Endothelial cell of umbilical vein (primary cell): ENCODE data around the gene UNC50. TPM values are rescaled to one million over a fixed set of nuclear protein-coding genes. Genes with fewer than 3 reads are reported as not detected.

Experiments used
- BruUV-seq: library from RNA; stranded (reverse); fragments of 400-500 nt; replicated peaks from 2 replicates; lab custom pipeline; 2021; lab: Mats Ljungman, UMichigan
- CTCF ChIA-PET: fragments of 300-600, 350-600 bp; sonication (Branson Sonifier 250); formaldehyde crosslinking; loops from one replicate; lab custom pipeline; 2021; ENCODE audit warnings: antibody characterized with exemption, inconsistent platforms; lab: Charles Lee
- POLR2A ChIA-PET: fragments of 300-600, 350-600 bp; sonication (Branson Sonifier 250); formaldehyde crosslinking; loops from one replicate; lab custom pipeline; 2021; ENCODE audit warnings: antibody characterized with exemption, inconsistent platforms; lab: Charles Lee
- DNase-seq: peaks from one replicate; pipeline ENCODE4 v3.0.0-alpha.2; 2011; ENCODE audit warnings: low read depth, low spot score
- FAIRE-seq: peaks from 2 replicates; lab custom pipeline; 2011; peaks lifted over from hg19 to GRCh38; lab: Jason Lieb, UNC
- H2AFZ ChIP-seq: 2 replicates; pipeline ENCODE4 v1.6.0; 2012; ENCODE audit warnings: low read depth, low read length, control low read depth, inconsistent platforms
- H3K27ac ChIP-seq: 2 replicates; pipeline ENCODE4 v1.5.1; 2011; ENCODE audit warnings: low read depth, mild to moderate bottlenecking, control low read depth, low read length, moderate library complexity; ENCODE audit not compliant: insufficient read depth
- H3K27me3 ChIP-seq, 2 experiments: 2 replicates each; pipeline versions ENCODE4 v1.6.0 to v1.6.1; 2011; ENCODE audit warnings: low read length in 2 of 2, mixed read lengths in 1 of 2; ENCODE audit not compliant: control insufficient read depth in 2 of 2, insufficient read depth in 2 of 2
- H3K36me3 ChIP-seq, 2 experiments: 2 replicates in 1 of 2; 3 replicates in 1 of 2; pipeline ENCODE4 v1.5.1; 2011; ENCODE audit warnings: low read length in 2 of 2, mild to moderate bottlenecking in 1 of 2, moderate library complexity in 1 of 2; ENCODE audit not compliant: control insufficient read depth in 2 of 2, insufficient read depth in 2 of 2; ENCODE audit errors: extremely low read depth in 1 of 2
- H3K4me1 ChIP-seq: 3 replicates; pipeline ENCODE4 v1.5.1; 2011; ENCODE audit warnings: mild to moderate bottlenecking, low read length; ENCODE audit not compliant: control insufficient read depth, insufficient read depth; ENCODE audit errors: extremely low read depth
- H3K4me2 ChIP-seq: 2 replicates; pipeline ENCODE4 v1.6.1; 2011; ENCODE audit warnings: low read length, control low read depth, mixed read lengths; ENCODE audit not compliant: insufficient read depth
- H3K4me3 ChIP-seq, 3 experiments: fragments of 200-600 bp in 1 of 3; sonication (generic), shearing (Covaris generic) in 1 of 3; replicated peaks in 1 of 3; 2 replicates each; pipeline ENCODE4 v1.5.1; 2011 to 2016; ENCODE audit warnings: control low read depth in 3 of 3, low read length in 3 of 3, mild to moderate bottlenecking in 2 of 3, inconsistent platforms in 1 of 3, low read depth in 1 of 3, moderate library complexity in 1 of 3; ENCODE audit not compliant: insufficient read depth in 1 of 3
- H3K79me2 ChIP-seq: 2 replicates; pipeline ENCODE4 v1.6.0; 2012; ENCODE audit warnings: low read length, inconsistent platforms; ENCODE audit not compliant: control insufficient read depth, insufficient read depth
- H3K9ac ChIP-seq: replicated peaks from 2 replicates; pipeline ENCODE3; 2011; ENCODE audit warnings: low read length, control low read depth; ENCODE audit not compliant: insufficient read depth; ENCODE audit errors: extremely low read depth
- H3K9me1 ChIP-seq: replicated peaks from 3 replicates; pipeline ENCODE4 v1.6.0; 2011; ENCODE audit warnings: mild to moderate bottlenecking, low read length; ENCODE audit not compliant: control insufficient read depth, insufficient read depth; ENCODE audit errors: extremely low read depth
- H3K9me3 ChIP-seq: replicated peaks from 2 replicates; pipeline ENCODE4 v1.5.1; 2012; ENCODE audit warnings: low read length, inconsistent platforms; ENCODE audit not compliant: control insufficient read depth, insufficient read depth
- H4K20me1 ChIP-seq: replicated peaks from 2 replicates; pipeline ENCODE3; 2011; ENCODE audit warnings: mild to moderate bottlenecking, low read length; ENCODE audit not compliant: control insufficient read depth, insufficient read depth; ENCODE audit errors: extremely low read depth
- CTCF ChIP-seq, 2 donors: IDR thresholded peaks; 1 replicate in 1 of 2; 2 replicates in 1 of 2; pipeline ENCODE4 v1.5.1; 2011; ENCODE audit warnings: low read length in 2 of 2, mild to moderate bottlenecking in 2 of 2, moderate library complexity in 2 of 2, control low read depth in 1 of 2, inconsistent platforms in 1 of 2, low read depth in 1 of 2; ENCODE audit not compliant: insufficient read depth in 1 of 2; ENCODE audit errors: extremely low read depth in 1 of 2
- EZH2 ChIP-seq: IDR thresholded peaks from 2 replicates; pipeline ENCODE4 v1.6.1; 2012; ENCODE audit warnings: borderline replicate concordance, low read depth, mild to moderate bottlenecking, moderate library complexity, low read length, inconsistent platforms; ENCODE audit not compliant: severe bottlenecking
- FOS ChIP-seq: IDR thresholded peaks from 2 replicates; pipeline ENCODE4 v1.6.1; 2011; ENCODE audit warnings: mild to moderate bottlenecking, low read length, moderate library complexity, borderline replicate concordance; ENCODE audit not compliant: insufficient read depth
- GATA2 ChIP-seq: IDR thresholded peaks from 2 replicates; pipeline ENCODE4 v1.7.0; 2011; ENCODE audit warnings: low read depth, mild to moderate bottlenecking, moderate library complexity, mixed read lengths, low read length; ENCODE audit not compliant: insufficient read length, insufficient read depth
- JUN ChIP-seq: IDR thresholded peaks from 2 replicates; pipeline ENCODE4 v1.6.1; 2011; ENCODE audit warnings: borderline replicate concordance, low read depth; ENCODE audit not compliant: insufficient read length, insufficient read depth
- MAX ChIP-seq: IDR thresholded peaks from 2 replicates; pipeline ENCODE4 v1.6.1; 2011; ENCODE audit not compliant: insufficient read depth, insufficient read length
- MYC ChIP-seq: IDR thresholded peaks from one replicate; pipeline ENCODE4 v1.6.1; 2011; ENCODE audit warnings: mild to moderate bottlenecking, low read depth, low read length
- POLR2A ChIP-seq: IDR thresholded peaks from 2 replicates; pipeline ENCODE4 v1.6.1; 2012; ENCODE audit warnings: low read depth, mild to moderate bottlenecking, control low read depth, low read length
- POLR2AphosphoS5 ChIP-seq: IDR thresholded peaks from 2 replicates; pipeline ENCODE4 v1.6.1; 2012; ENCODE audit warnings: low read depth, mild to moderate bottlenecking, control low read depth, low read length, moderate library complexity; ENCODE audit not compliant: insufficient read depth
- dilution Hi-C: fragments of 300-500 bp; cut with MboI; formaldehyde crosslinking; loops from one replicate; pipeline ENCODE4 v1.15.0; 2019; ENCODE audit warnings: low sequenced_read_pairs; ENCODE audit not compliant: extremely low pct_ligation_motif_present
- intact Hi-C: fragments of 100-400 bp; cut with micrococcal nuclease; formaldehyde crosslinking; loops from one replicate; pipeline ENCODE4 v1.10.0; 2022
- polyA plus RNA-seq, 4 experiments: library from polyadenylated mRNA; depleted of rRNA in 3 of 4; stranded (reverse) in 3 of 4; unstranded in 1 of 4; fragments of >200 nt; gene quantifications; 2 replicates each; pipeline versions ENCODE4 v1.2.1 to v1.2.3, GENCODE V29; 2011 to 2012; ENCODE audit warnings: missing spikeins in 1 of 4
- total RNA-seq: library from RNA; stranded (reverse); gene quantifications from 2 replicates; pipeline ENCODE4 v1.2.3, GENCODE V29; 2021

UNC50 gene
- total and polyA plus RNA-seq, 2 donors (not counting 3 experiments of a cell fraction or from before 2014, with no cell fraction given): 33.5 to 56.6 TPM

GRCh38 chr2:98664323-98664722 lies 55.9 kb downstream of the UNC50 start:
- no peak for TF ChIP-seq JUN
- TF ChIP-seq EZH2: no peak
- no peak for TF ChIP-seq POLR2AphosphoS5
- TF ChIP-seq GATA2: no peak
- no peak for TF ChIP-seq POLR2A
- no peak for TF ChIP-seq MYC
- no peak for TF ChIP-seq CTCF (IDR thresholded peaks at IDR 0.05; ENCODE audit: extremely low read depth in 1 of 2, insufficient read depth in 1 of 2, low read depth in 1 of 2, low read length in 2 of 2)
- no peak for TF ChIP-seq FOS
- TF ChIP-seq MAX: no peak
- BruUV-seq: no TSS peak
- H4K20me1 ChIP-seq: no peaks in the 10 kb centered on the region
- no peak overlapping the region for H3K4me2 ChIP-seq
- no peak overlapping the region for H3K9ac ChIP-seq
- H3K9me1 ChIP-seq: no peaks in the 10 kb centered on the region
- FAIRE-seq (no peak), DNase-seq (no peak)
- no peak overlapping the region for H2AFZ ChIP-seq
- H3K27ac ChIP-seq: no peak overlapping the region
- POLR2A ChIA-PET: no interaction called here
- H3K4me3 ChIP-seq: no peak overlapping the region
- H3K36me3 ChIP-seq: peaks cover 2 to 3% of the 10 kb centered on the region in 2 experiments
- H3K4me1 ChIP-seq: no peaks in the 10 kb centered on the region
- intact Hi-C loops (no loop called here), dilution Hi-C loops (no loop called here)
- H3K27me3 ChIP-seq: no peaks in the 10 kb centered on the region
- H3K79me2 ChIP-seq: peaks cover 15% of the 10 kb centered on the region
- H3K9me3 ChIP-seq: no peaks in the 10 kb centered on the region
- CTCF ChIA-PET: no interaction called here
